Peyer's patch (tissue), 4 donors: ENCODE results near the gene KARS1. TPM values are rescaled to one million over a fixed set of nuclear protein-coding genes. Genes with fewer than 3 reads are reported as not detected.
A peak's percentile ranks its signal among the peaks of the same experiment; 100 is the strongest.

Experiments
- DNase-seq, 3 donors: peaks; one replicate each; pipeline ENCODE4 v3.0.0-alpha.2; 2017 to 2019
- H3K27ac ChIP-seq, 4 donors: fragments of 200-600 bp; sonication (generic); one replicate each; pipeline ENCODE4 v1.5.1; 2016 to 2019
- H3K27me3 ChIP-seq, 2 donors: fragments of 200-600 bp; sonication (generic); one replicate each; pipeline ENCODE4 v1.5.1; 2019
- H3K36me3 ChIP-seq, 3 donors: fragments of 200-600 bp; sonication (generic); one replicate each; pipeline ENCODE4 v1.5.1; 2016 to 2019
- H3K4me1 ChIP-seq, 4 donors: fragments of 200-600 bp; sonication (generic); one replicate each; pipeline ENCODE4 v1.5.1; 2016 to 2019
- H3K4me3 ChIP-seq, 4 donors: fragments of 200-600 bp; sonication (generic); 1 replicate in 3 of 4; 2 replicates in 1 of 4; pipeline ENCODE4 v1.5.1; 2016 to 2019; ENCODE audit warnings: mild to moderate bottlenecking in 1 of 4
- H3K9me3 ChIP-seq, 4 donors: fragments of 200-600 bp; sonication (generic); one replicate each; pipeline ENCODE4 v1.5.1; 2016 to 2019; ENCODE audit warnings: mild to moderate bottlenecking in 1 of 4
- POLR2A ChIP-seq, 2 donors: fragments of 450-650 bp; IDR thresholded peaks; one replicate each; pipeline ENCODE4 v1.5.1; 2017; ENCODE audit warnings: antibody characterized with exemption in 2 of 2, mild to moderate bottlenecking in 2 of 2, moderate library complexity in 2 of 2
- total RNA-seq, 4 donors: library from RNA; depleted of rRNA; stranded (reverse); fragments of >200 nt; gene quantifications; one replicate each; pipeline ENCODE4 v1.1.0, GENCODE V29; 2016
- TF ChIP-seq, protein P1 (sequence below), 6 experiments: fragments of 450-650 bp in 4 of 6; fragments of 200-600 bp in 2 of 6; sonication (generic) in 1 of 6; IDR thresholded peaks; one replicate each; pipeline ENCODE4 v1.5.1; 2017 to 2019; ENCODE audit warnings: antibody characterized with exemption in 6 of 6, mild to moderate bottlenecking in 3 of 6, moderate library complexity in 1 of 6

Gene KARS1
- total RNA-seq, 4 donors from 2014 or later, result 71.3 to 87.5 (median 82.7) TPM

DNA sequence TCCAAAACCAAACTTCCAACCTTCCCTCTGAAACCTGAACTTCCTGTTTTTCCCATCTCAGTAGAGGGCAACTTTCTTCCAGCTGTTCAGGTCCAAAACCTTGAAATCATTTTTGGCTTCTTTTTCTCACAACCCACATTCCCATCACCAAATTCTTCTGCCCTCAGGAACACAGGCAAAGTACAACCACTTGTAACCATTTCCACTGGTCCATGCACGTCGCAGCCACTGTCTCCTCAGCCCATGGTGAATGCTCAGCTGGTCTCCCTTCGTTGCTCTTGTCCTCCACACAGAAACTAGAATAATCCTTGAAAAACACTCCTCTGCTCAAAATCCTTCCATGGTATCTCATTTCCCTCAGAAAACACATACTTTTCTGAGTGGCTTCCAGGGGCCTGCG, 20.7 kb downstream of the KARS1 start:
- DNase-seq, result no peak
- Histone ChIP-seq H3K27me3 (no peaks in the 10 kb centered on the region), H3K36me3 (peaks cover 0 to 62% (median 0%) of the 10 kb centered on the region in 3 donors), H3K4me1 (peaks cover 0 to 6% (median 5%) of the 10 kb centered on the region in 4 donors), H3K4me3 (no peak overlapping the region), H3K27ac (no peak overlapping the region), H3K9me3 (no peaks in the 10 kb centered on the region)
- no peak for TF ChIP-seq POLR2A (IDR thresholded peaks at IDR 0.05)
- TF ChIP-seq, protein P1, sequence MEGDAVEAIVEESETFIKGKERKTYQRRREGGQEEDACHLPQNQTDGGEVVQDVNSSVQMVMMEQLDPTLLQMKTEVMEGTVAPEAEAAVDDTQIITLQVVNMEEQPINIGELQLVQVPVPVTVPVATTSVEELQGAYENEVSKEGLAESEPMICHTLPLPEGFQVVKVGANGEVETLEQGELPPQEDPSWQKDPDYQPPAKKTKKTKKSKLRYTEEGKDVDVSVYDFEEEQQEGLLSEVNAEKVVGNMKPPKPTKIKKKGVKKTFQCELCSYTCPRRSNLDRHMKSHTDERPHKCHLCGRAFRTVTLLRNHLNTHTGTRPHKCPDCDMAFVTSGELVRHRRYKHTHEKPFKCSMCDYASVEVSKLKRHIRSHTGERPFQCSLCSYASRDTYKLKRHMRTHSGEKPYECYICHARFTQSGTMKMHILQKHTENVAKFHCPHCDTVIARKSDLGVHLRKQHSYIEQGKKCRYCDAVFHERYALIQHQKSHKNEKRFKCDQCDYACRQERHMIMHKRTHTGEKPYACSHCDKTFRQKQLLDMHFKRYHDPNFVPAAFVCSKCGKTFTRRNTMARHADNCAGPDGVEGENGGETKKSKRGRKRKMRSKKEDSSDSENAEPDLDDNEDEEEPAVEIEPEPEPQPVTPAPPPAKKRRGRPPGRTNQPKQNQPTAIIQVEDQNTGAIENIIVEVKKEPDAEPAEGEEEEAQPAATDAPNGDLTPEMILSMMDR (IDR thresholded peaks at IDR 0.05), result no peak

DNA sequence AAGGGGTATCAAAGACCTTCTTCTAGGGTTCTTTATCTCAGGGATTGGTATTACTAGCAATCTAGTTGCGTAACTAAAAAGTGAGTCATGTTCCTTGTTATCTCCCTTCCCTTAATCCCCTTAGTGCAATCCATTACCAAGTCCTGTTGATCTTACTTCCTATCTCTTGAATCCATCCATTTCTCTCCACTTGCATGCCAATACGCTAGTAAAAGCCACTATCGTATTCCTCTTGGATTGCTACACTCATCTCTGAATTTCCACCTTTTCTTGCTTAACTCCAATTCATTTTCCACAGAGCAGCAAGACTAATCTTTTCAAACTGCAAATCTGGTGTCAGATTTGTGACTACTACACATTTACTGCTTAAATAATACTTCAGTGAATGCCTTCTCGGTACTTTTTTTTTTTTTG, 22.5 kb downstream of the KARS1 start:
- Histone ChIP-seq H3K4me3 (no peak overlapping the region), H3K9me3 (no peaks in the 10 kb centered on the region), H3K4me1 (peaks cover 0 to 13% (median 5%) of the 10 kb centered on the region in 4 donors), H3K27ac (no peak overlapping the region), H3K36me3 (peaks cover 0 to 44% (median 0%) of the 10 kb centered on the region in 3 donors), H3K27me3 (no peaks in the 10 kb centered on the region)
- TF ChIP-seq, protein P1 (IDR thresholded peaks at IDR 0.05), result no peak
- no peak for TF ChIP-seq POLR2A (IDR thresholded peaks at IDR 0.05)
- no peak for DNase-seq

DNA sequence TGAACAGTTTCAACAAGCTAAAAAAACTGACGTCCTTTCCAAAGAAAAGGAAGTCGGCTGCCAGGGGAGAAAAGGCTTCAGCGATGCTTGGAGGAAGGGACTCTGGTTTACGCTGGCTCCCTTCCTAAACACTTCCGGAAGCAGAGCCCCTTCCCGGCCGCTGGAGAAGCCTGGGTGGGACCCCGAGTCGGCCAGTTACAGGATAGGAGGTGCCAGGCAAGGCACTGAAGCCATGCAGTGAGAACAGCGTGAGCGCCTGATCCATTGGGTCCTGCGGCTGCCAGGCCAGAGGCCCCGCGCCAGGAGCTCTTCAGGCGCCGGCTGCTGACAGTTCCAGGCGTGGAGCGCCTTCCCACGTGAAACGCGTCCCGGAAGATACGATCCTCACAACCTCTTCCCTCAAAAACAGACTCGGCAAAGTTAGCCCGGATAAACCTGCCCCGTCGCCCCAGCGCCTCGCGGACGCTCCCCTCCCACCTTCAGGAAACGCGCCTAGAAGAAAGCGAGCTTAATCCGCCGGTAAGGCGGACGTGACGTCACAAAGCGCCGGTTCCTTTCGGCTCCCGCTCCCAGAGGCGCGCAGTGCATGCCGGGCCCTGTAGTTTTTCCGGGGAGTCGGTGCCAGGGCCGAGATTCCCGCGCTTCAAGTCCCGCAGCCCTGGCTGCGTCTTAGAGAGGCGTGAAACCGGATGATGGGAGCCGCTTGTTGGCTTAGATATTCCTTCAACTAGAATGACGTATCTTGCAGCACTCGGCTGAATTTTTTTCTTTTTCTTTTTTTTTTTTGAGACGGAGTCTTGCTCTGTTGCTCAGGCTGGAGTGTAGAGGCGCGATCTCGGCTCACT, 24.5 kb downstream of the KARS1 start, which contains the start of gene ADAT1:
Gene ADAT1 (minus strand): TSS at position 521 of the 845 bp plus-strand sequence. CDS start 2,482 bp downstream, outside the sequence.
- peaks cover 0 to 38% (median 0%) of the 10 kb centered on the region in 3 donors for H3K36me3 ChIP-seq
- DNase-seq, result peak; percentile 99 to 100 (median 99)
- H3K9me3 ChIP-seq, result no peaks in the 10 kb centered on the region
- H3K4me1 ChIP-seq, result peaks cover 0 to 13% (median 5%) of the 10 kb centered on the region in 4 donors
- H3K27ac ChIP-seq, result peak within 1 kb of the TSS; percentile 90 to 95 (median 93)
- H3K4me3 ChIP-seq, result peak within 1 kb of the TSS; percentile 73 to 84 (median 78)
- TF ChIP-seq, protein P1 (IDR thresholded peaks at IDR 0.05), result no peak
- TF ChIP-seq POLR2A (IDR thresholded peaks at IDR 0.05), result peak; percentile 61 to 87
- H3K27me3 ChIP-seq, result no peaks in the 10 kb centered on the region

DNA sequence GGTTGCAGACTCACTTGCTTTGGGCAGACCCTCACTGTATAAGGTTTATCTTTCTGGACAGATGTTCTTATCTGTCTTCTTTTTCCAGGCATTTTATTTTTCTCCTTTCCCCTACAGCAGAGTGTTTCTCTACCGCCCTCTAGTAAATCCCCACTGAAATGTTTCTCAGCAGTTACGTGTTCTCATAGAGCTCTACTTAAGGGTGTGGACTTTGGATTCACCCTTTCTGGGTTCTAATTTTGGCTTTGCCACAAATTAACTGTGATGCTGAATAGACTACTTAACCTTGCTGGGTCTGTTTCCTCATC, 26.3 kb downstream of the KARS1 start:
- DNase-seq, result no peak
- H3K27me3 ChIP-seq, result no peaks in the 10 kb centered on the region
- no peaks in the 10 kb centered on the region for H3K9me3 ChIP-seq
- TF ChIP-seq, protein P1 (IDR thresholded peaks at IDR 0.05), result peak in 3 of 6 experiments; percentile 19 to 51 (median 46)
- no peak for TF ChIP-seq POLR2A (IDR thresholded peaks at IDR 0.05)
- peaks cover 0 to 29% (median 0%) of the 10 kb centered on the region in 3 donors for H3K36me3 ChIP-seq
- H3K4me3 ChIP-seq, result no peak overlapping the region
- peak overlapping the region in 1 of 4 donors; percentile 49 for H3K27ac ChIP-seq
- H3K4me1 ChIP-seq, result peaks cover 0 to 13% (median 5%) of the 10 kb centered on the region in 4 donors

DNA sequence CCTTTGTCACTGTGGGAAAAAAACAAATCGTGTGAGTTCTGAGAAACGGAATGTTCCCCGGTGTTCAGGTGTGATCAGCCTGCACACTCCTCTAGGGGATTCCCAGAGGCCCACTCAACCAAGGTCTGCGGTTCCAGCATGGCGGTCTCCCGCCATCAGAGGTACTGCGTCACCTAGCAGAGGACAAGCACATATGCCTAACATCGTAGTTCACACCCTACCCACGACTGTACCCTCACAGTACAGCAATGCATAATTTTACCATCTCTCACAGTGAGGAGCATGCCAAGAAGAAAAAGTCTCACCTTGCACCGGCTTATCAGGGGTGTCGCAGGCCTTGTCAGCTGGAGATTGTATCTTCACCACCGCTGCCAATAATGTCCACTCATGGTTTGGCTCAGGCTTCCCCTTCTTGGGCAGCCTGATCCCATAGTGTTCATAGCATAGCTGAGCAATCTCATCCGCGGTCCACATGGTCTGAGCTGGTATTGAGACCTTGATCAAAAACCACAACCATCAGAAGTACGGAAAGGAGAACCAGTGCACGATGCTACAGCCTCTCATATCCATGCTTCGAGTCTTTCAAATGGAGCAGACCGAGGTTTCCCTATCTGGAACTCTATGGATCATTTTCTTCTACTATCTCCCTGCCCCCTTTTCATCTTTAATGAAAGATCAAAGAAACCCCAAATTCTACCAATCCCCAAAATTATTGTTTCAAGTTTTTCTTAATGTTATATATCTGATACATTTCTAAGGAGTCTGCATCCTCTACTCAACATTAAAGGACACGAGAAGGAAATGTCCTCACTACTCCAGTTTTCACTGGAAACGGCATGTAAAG, 26.9 kb downstream of the KARS1 start:
- no peak for TF ChIP-seq POLR2A (IDR thresholded peaks at IDR 0.05)
- TF ChIP-seq, protein P1 (IDR thresholded peaks at IDR 0.05), result no peak
- no peaks in the 10 kb centered on the region for H3K27me3 ChIP-seq
- DNase-seq, result peak in 2 of 3 donors; percentile 35 to 62
- peak overlapping the region in 1 of 4 donors; percentile 34 for H3K27ac ChIP-seq
- H3K4me3 ChIP-seq, result no peak overlapping the region
- peaks cover 0 to 23% (median 0%) of the 10 kb centered on the region in 3 donors for H3K36me3 ChIP-seq
- peaks cover 0 to 13% (median 5%) of the 10 kb centered on the region in 4 donors for H3K4me1 ChIP-seq
- no peaks in the 10 kb centered on the region for H3K9me3 ChIP-seq
